Measurements from ENCODE around the gene AHR.
"Not testable (repeated sequence)": the region's sequence is repeated elsewhere in the genome, so short reads cannot be mapped to it uniquely, and the experiment has no call there.

The AHR gene

DNA sequence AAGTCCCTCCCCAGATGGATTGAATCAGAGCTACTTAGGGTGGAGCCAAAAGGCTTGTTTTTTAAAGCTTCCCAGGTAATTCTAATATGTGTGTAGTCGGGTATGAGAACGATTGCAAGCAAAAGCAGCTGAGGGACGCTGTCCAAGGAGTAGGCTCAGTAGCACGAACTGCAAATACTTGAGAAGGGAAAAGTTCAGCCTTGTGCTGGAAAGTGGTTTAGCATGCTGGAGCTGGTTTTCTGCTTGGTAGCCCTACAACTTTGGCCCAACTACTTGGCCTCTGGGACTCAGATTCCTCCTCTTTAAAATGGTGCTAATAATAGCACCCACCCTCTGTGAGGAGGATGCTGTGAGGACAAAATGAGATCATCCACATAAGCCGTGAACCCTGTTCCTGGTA is 76.2 kb downstream of the AHR start:
- no peak for DNase-seq (ENCODE audit: low read depth, low spot score)

DNA sequence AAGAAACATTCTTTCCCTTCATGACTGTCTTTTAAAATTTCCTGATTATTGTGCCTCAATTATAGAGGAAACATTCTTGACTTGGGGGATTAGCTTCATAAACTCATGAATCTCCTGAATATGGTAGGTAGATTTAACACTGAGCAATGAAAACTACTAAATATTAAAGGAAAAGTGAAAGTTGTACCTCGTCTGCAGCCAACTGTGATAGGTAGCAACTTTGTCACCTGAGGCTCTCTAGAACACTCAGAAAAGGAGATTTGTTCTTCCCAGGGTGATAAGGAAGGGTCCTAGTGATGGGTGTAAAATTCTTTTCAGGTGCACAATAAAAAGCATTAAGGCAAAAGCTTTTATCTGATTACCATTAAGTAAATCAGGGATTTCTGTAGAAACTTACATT is 78.1 kb downstream of the AHR start:
- DNase-seq (ENCODE audit: low read depth, low spot score) = no peak

DNA sequence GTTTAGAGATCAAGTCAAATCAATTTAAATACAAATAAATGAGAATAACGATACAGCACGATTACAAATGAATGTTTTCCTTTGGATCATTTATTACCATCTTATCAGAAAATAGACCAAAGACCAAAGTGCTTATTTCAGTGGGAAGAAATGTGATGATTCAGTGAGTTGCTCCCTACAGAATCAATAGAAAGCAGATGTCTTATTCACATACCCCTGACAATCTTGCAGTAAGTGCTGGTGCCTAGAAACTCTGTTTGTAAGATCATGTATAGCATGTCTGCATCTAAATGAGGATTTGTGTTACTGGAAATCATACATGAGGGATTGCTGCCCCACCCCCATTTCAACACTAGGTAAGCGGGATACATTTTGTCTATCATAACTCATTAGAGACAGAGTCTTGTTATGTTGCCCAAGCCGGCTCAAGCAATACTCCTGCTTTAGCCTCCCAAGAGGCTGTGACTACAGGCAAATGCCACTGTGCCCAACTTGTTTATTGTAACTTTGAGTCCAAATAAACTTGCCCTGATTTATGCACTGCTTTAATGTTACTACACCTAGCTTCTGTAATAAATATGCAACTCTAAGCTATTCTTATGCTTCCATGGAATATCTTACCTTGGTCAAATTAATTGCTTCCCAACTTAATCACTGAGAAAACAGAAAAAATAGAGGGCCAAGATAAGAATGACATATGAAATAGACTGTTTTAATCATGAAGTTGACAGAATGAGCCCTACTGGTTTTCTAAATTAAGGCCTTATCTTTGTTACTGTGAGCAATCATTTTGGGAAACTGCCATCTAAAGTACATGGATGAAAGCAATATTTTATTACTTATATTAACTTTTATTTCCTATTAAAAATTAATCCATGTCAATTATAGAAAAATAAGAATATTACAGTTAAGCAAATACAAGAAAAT is 82.5 kb downstream of the AHR start:
- no peak for DNase-seq (ENCODE audit: low read depth, low spot score)

DNA sequence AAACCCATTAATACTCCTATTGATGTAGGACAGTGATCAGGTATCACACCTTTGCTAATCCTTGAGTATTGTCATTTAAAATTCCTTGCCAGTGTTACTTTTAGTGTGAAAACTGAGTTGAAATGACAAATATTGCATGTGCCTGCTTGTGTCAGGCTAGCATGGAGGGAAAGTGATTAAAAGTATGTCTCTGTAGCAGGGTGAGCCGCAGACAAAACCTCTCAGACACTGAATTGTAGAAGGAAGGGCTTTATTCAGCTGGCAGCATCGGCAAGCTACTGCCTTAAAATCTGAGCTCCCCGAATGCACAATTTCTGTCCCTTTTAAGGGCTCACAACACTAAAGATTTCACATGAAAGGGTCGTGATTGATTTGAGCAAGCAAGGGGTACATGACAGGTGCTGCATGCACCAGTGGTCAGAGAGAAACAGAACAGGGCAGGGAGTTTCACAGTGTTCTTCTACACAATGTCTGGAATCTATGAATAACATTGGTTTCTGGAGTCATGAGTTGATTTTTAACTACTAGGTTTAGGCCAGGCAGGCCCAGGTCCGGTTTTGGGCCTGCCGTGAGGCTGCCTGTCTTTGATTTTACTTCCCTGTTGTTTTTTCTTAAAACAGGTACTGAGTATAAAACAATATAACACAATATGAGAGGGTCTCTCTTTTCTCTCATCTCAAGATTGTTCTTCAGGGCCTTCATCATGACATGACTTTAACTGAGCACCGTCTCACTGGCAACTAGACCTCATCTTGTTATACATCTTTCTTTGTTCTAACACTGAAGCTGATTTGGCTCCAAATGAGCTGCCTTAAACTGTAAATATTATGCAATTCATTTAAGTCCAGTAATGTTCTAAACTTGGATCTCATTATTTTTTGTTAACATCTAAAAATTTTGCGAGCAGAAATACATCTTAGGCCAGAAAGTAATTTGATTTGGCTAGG is 84.2 kb downstream of the AHR start:
- DNase-seq (ENCODE audit: low read depth, low spot score) = not testable (repeated sequence)

DNA sequence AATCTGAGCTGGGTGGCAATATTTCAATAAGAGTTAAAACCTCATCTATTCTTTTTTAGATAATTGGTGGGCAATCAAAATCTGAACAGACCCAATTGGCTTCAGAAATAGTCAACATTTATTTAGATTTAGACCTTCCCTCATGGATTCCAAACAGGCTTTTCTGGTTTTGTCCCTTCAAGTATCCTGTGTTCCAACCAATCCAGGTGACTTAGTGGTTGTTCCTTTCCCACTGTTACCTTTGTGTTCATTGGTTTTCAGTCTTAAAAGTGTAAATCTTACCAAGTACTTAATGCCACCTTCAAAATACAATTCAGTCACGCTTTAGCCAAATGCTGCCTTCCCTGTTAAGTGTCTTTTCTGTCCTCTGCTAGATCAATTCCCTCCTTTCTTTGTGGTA is 85.9 kb downstream of the AHR start:
- DNase-seq (ENCODE audit: low read depth, low spot score) = no peak

DNA sequence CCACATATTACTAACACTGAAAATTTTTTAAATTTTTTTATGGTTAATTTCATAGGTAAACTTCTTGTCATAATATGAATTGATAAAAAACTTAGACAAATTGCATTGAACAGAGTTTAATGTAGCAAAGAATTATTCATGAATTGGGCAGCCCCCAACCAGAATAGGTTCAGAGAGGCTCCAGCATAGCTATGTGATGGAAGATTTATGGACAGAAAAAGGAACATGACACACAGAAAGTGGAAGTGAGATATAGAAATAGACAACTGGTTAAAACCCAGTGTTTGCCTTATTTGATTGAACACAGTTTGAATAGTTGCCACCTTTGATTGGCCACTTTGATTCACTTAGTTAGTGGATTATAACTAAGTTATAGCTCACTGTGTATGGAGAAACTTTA is 87.2 kb downstream of the AHR start:
- DNase-seq (ENCODE audit: low read depth, low spot score) = no peak

DNA sequence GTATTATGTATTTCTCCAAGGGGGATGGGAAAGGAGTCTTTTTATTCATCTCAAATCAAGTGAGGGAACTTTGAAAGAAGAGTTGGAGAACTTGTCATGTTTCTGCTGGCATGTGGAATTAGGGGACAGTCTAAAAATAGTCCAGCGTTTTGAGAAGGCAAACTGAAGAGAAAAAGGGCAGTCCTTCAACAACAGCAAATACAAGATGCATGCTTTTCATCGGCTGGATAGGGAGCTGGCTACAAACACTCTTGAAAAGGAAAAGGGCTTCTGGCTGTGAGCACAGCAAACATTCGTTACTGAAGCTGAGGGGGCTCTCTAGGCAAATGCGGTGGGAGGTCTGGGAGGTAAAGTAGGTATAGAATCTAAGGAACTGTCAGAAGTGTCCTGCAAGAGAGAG is 91.9 kb downstream of the AHR start:
- no peak for DNase-seq (ENCODE audit: low read depth, low spot score)

DNA sequence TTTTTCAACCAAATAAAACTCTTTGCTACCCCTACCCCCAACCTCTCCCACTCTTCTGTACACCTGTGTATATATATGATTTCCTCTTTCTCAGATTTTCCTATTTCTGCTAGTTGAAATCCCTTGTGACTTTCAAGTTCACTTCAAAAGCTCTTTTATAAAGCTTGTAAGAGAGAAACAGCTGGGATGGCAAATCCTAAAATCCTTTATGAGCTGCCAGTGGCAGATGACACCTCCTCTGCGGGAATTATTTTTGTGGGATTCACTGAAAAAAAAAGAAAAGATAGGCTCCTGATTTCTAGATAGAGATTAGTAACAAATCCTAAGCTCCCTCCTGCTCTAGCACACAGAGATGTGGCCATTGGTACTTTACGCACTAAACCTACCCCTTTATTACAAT is 92.9 kb downstream of the AHR start:
- no peak for DNase-seq (ENCODE audit: low read depth, low spot score)

DNA sequence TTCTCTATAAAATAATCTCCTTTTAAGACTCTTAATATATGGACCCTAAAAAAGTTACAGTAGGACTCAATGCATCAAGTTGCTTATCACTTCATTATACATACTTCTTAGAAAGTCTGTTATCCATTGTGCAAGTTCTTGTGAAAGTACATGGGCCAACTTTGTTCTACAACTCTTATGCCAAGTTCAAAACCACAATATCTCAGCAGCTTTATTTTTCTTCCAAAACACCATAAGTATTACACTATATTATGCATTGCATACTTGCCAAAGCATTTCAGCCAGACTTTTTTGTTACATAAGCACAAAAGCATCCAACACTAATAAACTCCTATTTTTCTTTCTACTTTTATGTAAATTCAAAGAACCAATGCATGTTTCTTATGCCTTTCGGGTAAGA is 94.4 kb downstream of the AHR start:
- DNase-seq (ENCODE audit: low read depth, low spot score) = no peak

DNA sequence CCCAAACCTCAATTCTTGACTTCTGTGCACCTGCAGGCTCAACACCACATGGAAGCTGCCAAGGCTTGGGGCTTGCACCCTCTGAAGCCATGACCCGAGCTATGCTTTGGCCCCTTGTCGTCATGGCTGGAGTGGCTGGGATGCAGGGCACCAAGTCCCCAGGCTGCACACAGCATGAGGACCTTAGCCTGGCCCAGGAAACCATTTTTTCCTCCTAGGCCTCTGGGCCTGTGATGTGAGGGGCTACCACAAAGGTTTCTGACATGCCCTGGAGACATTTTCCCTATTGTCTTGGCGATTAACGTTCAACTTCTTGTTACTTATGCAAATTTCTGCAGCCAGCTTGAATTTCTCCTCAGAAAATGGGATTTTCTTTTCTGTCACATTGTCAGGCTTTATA is 96.1 kb downstream of the AHR start:
- DNase-seq (ENCODE audit: low read depth, low spot score) = not testable (repeated sequence)
